ENCODE results near the gene SLC25A43. TPM values are rescaled to one million over a fixed set of nuclear protein-coding genes. Genes with fewer than 3 reads are reported as not detected.

Gene SLC25A43
- total RNA-seq, 1 experiment from 2014 or later = 25.8 TPM

GRCh38 chrX:119495734-119496726 is 96.9 kb downstream of the SLC25A43 start:
- CTCF ChIA-PET = interaction anchor here (0.6 kb wide), 1 partner anchor 21 kb away, joined by 17 read pairs; no protein-coding TSS in a partner anchor
- no peaks in the 10 kb centered on the region for H4K20me1 ChIP-seq (ENCODE audit: low read length)
- H3K27ac ChIP-seq (ENCODE audit: low read length) = peak overlapping the region; percentile 38
- no peaks in the 10 kb centered on the region for H3K27me3 ChIP-seq (ENCODE audit: low read length)
- BruUV-seq (replicated peaks) = no TSS peak
- H3K9ac ChIP-seq (ENCODE audit: low read length) = no peak overlapping the region
- intact Hi-C loops (cut with micrococcal nuclease) = no loop called here
- H3K4me3 ChIP-seq (ENCODE audit: low read length) = no peak overlapping the region
- H3K4me1 ChIP-seq (ENCODE audit: insufficient read depth, low read length) = peaks cover 26% of the 10 kb centered on the region
- ATAC-seq (peak; percentile 69), DNase-seq (peak; percentile 23)
- H3K79me2 ChIP-seq (ENCODE audit: low read length) = no peaks in the 10 kb centered on the region
- no peaks in the 10 kb centered on the region for H3K9me2 ChIP-seq (replicated peaks; ENCODE audit: low read length)
- no peak overlapping the region for H2AFZ ChIP-seq (ENCODE audit: low read length)
- TF ChIP-seq CTCF (conservative IDR thresholded peaks at IDR 0.05; ENCODE audit: low read depth, low read length) (no peak), EZH2 (IDR thresholded peaks at IDR 0.05; ENCODE audit: low read length, unreplicated experiment) (no peak), EZH2phosphoT487 (IDR thresholded peaks at IDR 0.05; ENCODE audit: borderline replicate concordance, low read length) (no peak)
- no peaks in the 10 kb centered on the region for H3K36me3 ChIP-seq (ENCODE audit: low read depth, low read length)
- H3K9me3 ChIP-seq (ENCODE audit: low read length) = no peaks in the 10 kb centered on the region
- no peaks in the 10 kb centered on the region for H3F3A ChIP-seq (ENCODE audit: low read length, unreplicated experiment)
- H3K4me2 ChIP-seq (ENCODE audit: low read length) = no peak overlapping the region
- POLR2A ChIA-PET (ENCODE audit: unreplicated experiment) = no interaction called here

GRCh38 chrX:119497185-119497584 is 98.0 kb downstream of the SLC25A43 start:
- Histone ChIP-seq H4K20me1 (ENCODE audit: low read length) (no peaks in the 10 kb centered on the region), H3F3A (ENCODE audit: low read length, unreplicated experiment) (peaks cover 4% of the 10 kb centered on the region), H3K4me1 (ENCODE audit: insufficient read depth, low read length) (peaks cover 38% of the 10 kb centered on the region), H3K4me2 (ENCODE audit: low read length) (no peak overlapping the region), H3K4me3 (ENCODE audit: low read length) (no peak overlapping the region), H3K27ac (ENCODE audit: low read length) (no peak overlapping the region), H3K9me3 (ENCODE audit: low read length) (no peaks in the 10 kb centered on the region), H3K9ac (ENCODE audit: low read length) (no peak overlapping the region), H2AFZ (ENCODE audit: low read length) (no peak overlapping the region), H3K27me3 (ENCODE audit: low read length) (no peaks in the 10 kb centered on the region), H3K9me2 (replicated peaks; ENCODE audit: low read length) (no peaks in the 10 kb centered on the region), H3K79me2 (ENCODE audit: low read length) (no peaks in the 10 kb centered on the region), H3K36me3 (ENCODE audit: low read depth, low read length) (no peaks in the 10 kb centered on the region)
- BruUV-seq (replicated peaks) = no TSS peak
- TF ChIP-seq CTCF (conservative IDR thresholded peaks at IDR 0.05; ENCODE audit: low read depth, low read length) = no peak
- no peak for TF ChIP-seq EZH2phosphoT487 (IDR thresholded peaks at IDR 0.05; ENCODE audit: borderline replicate concordance, low read length)
- no peak for TF ChIP-seq EZH2 (IDR thresholded peaks at IDR 0.05; ENCODE audit: low read length, unreplicated experiment)
- ATAC-seq (no peak), DNase-seq (no peak)
- ChIA-PET CTCF (no interaction called here), POLR2A (ENCODE audit: unreplicated experiment) (no interaction called here)
- intact Hi-C loops (cut with micrococcal nuclease) = no loop called here

Measured in PC-3 (cell line).